Panc1 (cell line): ENCODE measurements around the gene TET3. TPM values are rescaled to one million over a fixed set of nuclear protein-coding genes. Genes with fewer than 3 reads are reported as not detected.

Experiments used
- ATAC-seq: fragments of 200-7000 bp; cut with Tn5 transposase; 2 replicates; pipeline ENCODE4 v1.9.1; 2020; ENCODE audit warnings: mild to moderate bottlenecking, moderate library complexity
- BruUV-seq: library from RNA; stranded (reverse); fragments of 400-500 nt; replicated peaks from 2 replicates; lab custom pipeline; 2021; lab: Mats Ljungman, UMichigan
- CTCF ChIA-PET: fragments of 300-600 bp; sonication (Branson Sonifier 250); formaldehyde crosslinking; loops from one replicate; lab custom pipeline; 2022; ENCODE audit warnings: antibody characterized with exemption; lab: Charles Lee
- POLR2A ChIA-PET: fragments of 300-600 bp; sonication (Branson Sonifier 250); formaldehyde crosslinking; loops from one replicate; lab custom pipeline; 2022; ENCODE audit warnings: antibody characterized with exemption; lab: Charles Lee
- DNase-seq: peaks from one replicate; pipeline ENCODE4 v3.0.0-alpha.2; 2010; ENCODE audit warnings: low read depth, low spot score
- H3K27ac ChIP-seq: 2 replicates; pipeline ENCODE4 v1.5.1; 2011; ENCODE audit warnings: mild to moderate bottlenecking, low read length, inconsistent platforms
- H3K27me3 ChIP-seq: fragments of 200-500 bp; sonication (Bioruptor generic); 2 replicates; pipeline ENCODE4 v1.6.0; 2014; ENCODE audit warnings: low read length, inconsistent platforms; ENCODE audit not compliant: control insufficient read depth, insufficient read depth
- H3K36me3 ChIP-seq: fragments of 200-500 bp; sonication (Bioruptor generic); 2 replicates; pipeline ENCODE4 v1.5.1; 2014; ENCODE audit warnings: inconsistent platforms, mild to moderate bottlenecking, low read length, moderate library complexity; ENCODE audit not compliant: control insufficient read depth, insufficient read depth
- H3K4me1 ChIP-seq: 2 replicates; pipeline ENCODE4 v1.5.1; 2011; ENCODE audit warnings: inconsistent platforms, mild to moderate bottlenecking, low read length, moderate library complexity; ENCODE audit not compliant: control insufficient read depth, insufficient read depth
- H3K4me3 ChIP-seq, 2 experiments: 2 replicates each; pipeline ENCODE4 v1.5.1; 2011 to 2012; ENCODE audit warnings: low read depth in 2 of 2, low read length in 2 of 2, mild to moderate bottlenecking in 2 of 2, inconsistent platforms in 1 of 2, moderate library complexity in 1 of 2
- H3K9me3 ChIP-seq: fragments of 200-500 bp; sonication (Bioruptor generic); 2 replicates; pipeline ENCODE4 v1.5.1; 2014; ENCODE audit warnings: low read depth, mild to moderate bottlenecking, inconsistent platforms, low read length, moderate library complexity; ENCODE audit not compliant: control insufficient read depth, insufficient read depth
- CTCF ChIP-seq: fragments of 450-650 bp; IDR thresholded peaks from 2 replicates; pipeline ENCODE4 v1.5.1; 2017; ENCODE audit warnings: mild to moderate bottlenecking
- POLR2AphosphoS5 ChIP-seq: IDR thresholded peaks from 2 replicates; pipeline ENCODE4 v1.6.1; 2012; ENCODE audit warnings: mild to moderate bottlenecking, low read depth, low read length, moderate library complexity
- REST ChIP-seq, 2 experiments: IDR thresholded peaks; 2 replicates each; pipeline ENCODE4 v1.6.1; 2011 to 2012; ENCODE audit warnings: low read depth in 2 of 2, control low read depth in 1 of 2, low read length in 1 of 2, mild to moderate bottlenecking in 1 of 2, moderate library complexity in 1 of 2; ENCODE audit not compliant: insufficient read depth in 1 of 2
- SIN3A ChIP-seq: IDR thresholded peaks from 2 replicates; pipeline ENCODE4 v1.6.1; 2012; ENCODE audit warnings: low read depth, mild to moderate bottlenecking, low read length, moderate library complexity, borderline replicate concordance; ENCODE audit not compliant: insufficient read depth
- TCF7L2 ChIP-seq: IDR thresholded peaks from 2 replicates; pipeline ENCODE4 v1.6.1; 2011; ENCODE audit warnings: mild to moderate bottlenecking, low read depth, low read length, inconsistent platforms
- in situ Hi-C: cut with HindIII; loops from 2 replicates; pipeline ENCODE4 v1.10.0; 2016; ENCODE audit warnings: low sequenced_read_pairs, low pct_unique_long_range_greater_than_20kb
- intact Hi-C: fragments of 100-400 bp; cut with micrococcal nuclease; formaldehyde crosslinking; loops from one replicate; pipeline ENCODE4 v1.10.0; 2022; ENCODE audit not compliant: unreplicated experiment
- total RNA-seq: library from RNA; stranded (reverse); gene quantifications from one replicate; pipeline ENCODE4 v1.2.1, GENCODE V29; 2021; ENCODE audit not compliant: unreplicated experiment

Gene TET3
- total RNA-seq, 1 experiment from 2014 or later: 13.1 TPM

- Histone ChIP-seq H3K4me3 (no peak overlapping the region), H3K27ac (no peak overlapping the region), H3K9me3 (no peaks in the 10 kb centered on the region), H3K36me3 (no peaks in the 10 kb centered on the region), H3K27me3 (no peaks in the 10 kb centered on the region), H3K4me1 (peaks cover 3% of the 10 kb centered on the region; the same call in 1 of the 2 replicates)
- no TSS peak for BruUV-seq
- ChIA-PET POLR2A (interaction anchor here (0.5 kb wide), 1 partner anchor 173 kb away, joined by 9 read pairs; no protein-coding TSS in a partner anchor), CTCF (no interaction called here)
- intact Hi-C loops (loop anchor here (10.0 kb wide), 1 partner anchor 127 kb away; no protein-coding TSS in a partner anchor), in situ Hi-C loops (no loop called here)
- TF ChIP-seq POLR2AphosphoS5: no peak
- TF ChIP-seq TCF7L2: no peak
- no peak for TF ChIP-seq CTCF
- no peak for TF ChIP-seq SIN3A
- no peak for TF ChIP-seq REST (IDR thresholded peaks at IDR 0.05; ENCODE audit: insufficient read depth in 1 of 2, low read depth in 2 of 2, low read length in 1 of 2)
- ATAC-seq (no peak), DNase-seq (no peak)
Measured at GRCh38 chr2:74007711-74008110, 23.0 kb downstream of the TET3 start.

GRCh38 chr2:74008761-74009395 is 24.2 kb downstream of the TET3 start:
- no peaks in the 10 kb centered on the region for H3K36me3 ChIP-seq
- ATAC-seq (no peak), DNase-seq (no peak)
- H3K27ac ChIP-seq: no peak overlapping the region
- ChIA-PET POLR2A (no interaction called here), CTCF (no interaction called here)
- in situ Hi-C loops (no loop called here), intact Hi-C loops (loop anchor here (10.0 kb wide), 1 partner anchor 126 kb away; no protein-coding TSS in a partner anchor)
- no peaks in the 10 kb centered on the region for H3K9me3 ChIP-seq
- H3K4me1 ChIP-seq: no peaks in the 10 kb centered on the region
- TF ChIP-seq SIN3A (no peak), TCF7L2 (no peak), CTCF (no peak), REST (IDR thresholded peaks at IDR 0.05; ENCODE audit: insufficient read depth in 1 of 2, low read depth in 2 of 2, low read length in 1 of 2) (no peak), POLR2AphosphoS5 (no peak)
- no peaks in the 10 kb centered on the region for H3K27me3 ChIP-seq
- BruUV-seq: no TSS peak
- H3K4me3 ChIP-seq: no peak overlapping the region
